WTC11 (cell line): Measurements from ENCODE around the gene TAF5.

Experiments used
- ATF2 ChIP-seq: sonication (generic); formaldehyde crosslinking; IDR thresholded peaks from 2 replicates; pipeline ENCODE4 v1.8.1; 2022; ENCODE audit warnings: low read depth, missing genetic modification reagents, borderline replicate concordance
- ATF6 ChIP-seq: sonication (generic); formaldehyde crosslinking; IDR thresholded peaks from 2 replicates; pipeline ENCODE4 v1.8.1; 2023; ENCODE audit warnings: mild to moderate bottlenecking, missing genetic modification reagents
- CTCF ChIP-seq: fragments of 200-600 bp; IDR thresholded peaks from 2 replicates; pipeline ENCODE4 v1.8.0; 2022; ENCODE audit warnings: antibody characterized with exemption
- ELF4 ChIP-seq: sonication (generic); formaldehyde crosslinking; IDR thresholded peaks from 2 replicates; pipeline ENCODE4 v1.8.1; 2022; ENCODE audit warnings: low read depth, mild to moderate bottlenecking, moderate library complexity, missing genetic modification reagents
- HMGXB4 ChIP-seq: sonication (generic); formaldehyde crosslinking; IDR thresholded peaks from 2 replicates; pipeline ENCODE4 v1.8.1; 2023; ENCODE audit warnings: mild to moderate bottlenecking, moderate library complexity, missing genetic modification reagents
- NR1H2 ChIP-seq: sonication (generic); formaldehyde crosslinking; IDR thresholded peaks from 2 replicates; pipeline ENCODE4 v1.9.0; 2021; ENCODE audit warnings: mild to moderate bottlenecking, moderate library complexity, missing genetic modification reagents
- OVOL2 ChIP-seq: fragments of 250-450 bp; sonication (Bioruptor Pico); IDR thresholded peaks from 2 replicates; pipeline ENCODE4 v1.9.0; 2021; ENCODE audit warnings: mild to moderate bottlenecking, borderline replicate concordance
- RELA ChIP-seq: sonication (generic); formaldehyde crosslinking; IDR thresholded peaks from 2 replicates; pipeline ENCODE4 v1.8.1; 2022; ENCODE audit warnings: missing genetic modification reagents, mild to moderate bottlenecking, borderline replicate concordance
- USF1 ChIP-seq: sonication (generic); formaldehyde crosslinking; IDR thresholded peaks from 2 replicates; pipeline ENCODE4 v1.8.0; 2022; ENCODE audit warnings: mild to moderate bottlenecking, missing genetic modification reagents
- TF ChIP-seq, protein P1 (sequence below): fragments of 250-450 bp; sonication (Bioruptor Pico); IDR thresholded peaks from 2 replicates; pipeline ENCODE4 v1.9.0; 2021; ENCODE audit warnings: mild to moderate bottlenecking, borderline replicate concordance
- TF ChIP-seq, protein P2 (sequence below): sonication (generic); formaldehyde crosslinking; IDR thresholded peaks from 2 replicates; pipeline ENCODE4 v1.8.0; 2023; ENCODE audit warnings: missing genetic modification reagents

DNA sequence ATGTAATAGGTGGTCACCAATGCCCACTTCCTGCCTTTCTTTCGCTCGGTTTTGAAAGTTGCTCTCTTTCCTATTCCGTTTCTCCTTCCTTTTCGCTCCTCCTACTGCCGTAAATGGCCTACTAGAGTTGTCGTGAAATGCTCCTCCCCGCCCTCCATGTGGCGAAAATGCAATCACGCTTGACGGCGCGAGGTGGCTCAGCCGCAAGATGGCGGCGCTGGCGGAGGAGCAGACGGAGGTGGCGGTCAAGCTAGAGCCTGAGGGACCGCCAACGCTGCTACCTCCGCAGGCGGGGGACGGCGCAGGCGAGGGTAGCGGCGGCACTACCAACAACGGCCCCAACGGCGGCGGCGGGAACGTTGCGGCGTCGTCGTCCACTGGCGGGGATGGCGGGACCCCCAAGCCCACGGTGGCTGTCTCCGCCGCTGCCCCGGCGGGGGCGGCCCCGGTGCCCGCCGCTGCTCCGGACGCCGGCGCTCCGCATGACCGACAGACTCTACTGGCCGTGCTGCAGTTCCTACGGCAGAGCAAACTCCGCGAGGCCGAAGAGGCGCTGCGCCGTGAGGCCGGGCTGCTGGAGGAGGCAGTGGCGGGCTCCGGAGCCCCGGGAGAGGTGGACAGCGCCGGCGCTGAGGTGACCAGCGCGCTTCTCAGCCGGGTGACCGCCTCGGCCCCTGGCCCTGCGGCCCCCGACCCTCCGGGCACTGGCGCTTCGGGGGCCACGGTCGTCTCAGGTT, at the start of gene TAF5:
- TF ChIP-seq CTCF (no peak), USF1 (peak; percentile 68), ELF4 (0 out of 2 replicates have a peak, but pooled peaks have one; percentile 27), HMGXB4 (peak; percentile 87; the same call in 1 of the 2 replicates), RELA (CRISPR knock-in tag) (no peak), ATF6 (no peak), OVOL2 (CRISPR knock-in tag) (no peak), NR1H2 (CRISPR knock-in tag) (no peak), ATF2 (CRISPR knock-in tag) (no peak)
- TF ChIP-seq, protein P1, sequence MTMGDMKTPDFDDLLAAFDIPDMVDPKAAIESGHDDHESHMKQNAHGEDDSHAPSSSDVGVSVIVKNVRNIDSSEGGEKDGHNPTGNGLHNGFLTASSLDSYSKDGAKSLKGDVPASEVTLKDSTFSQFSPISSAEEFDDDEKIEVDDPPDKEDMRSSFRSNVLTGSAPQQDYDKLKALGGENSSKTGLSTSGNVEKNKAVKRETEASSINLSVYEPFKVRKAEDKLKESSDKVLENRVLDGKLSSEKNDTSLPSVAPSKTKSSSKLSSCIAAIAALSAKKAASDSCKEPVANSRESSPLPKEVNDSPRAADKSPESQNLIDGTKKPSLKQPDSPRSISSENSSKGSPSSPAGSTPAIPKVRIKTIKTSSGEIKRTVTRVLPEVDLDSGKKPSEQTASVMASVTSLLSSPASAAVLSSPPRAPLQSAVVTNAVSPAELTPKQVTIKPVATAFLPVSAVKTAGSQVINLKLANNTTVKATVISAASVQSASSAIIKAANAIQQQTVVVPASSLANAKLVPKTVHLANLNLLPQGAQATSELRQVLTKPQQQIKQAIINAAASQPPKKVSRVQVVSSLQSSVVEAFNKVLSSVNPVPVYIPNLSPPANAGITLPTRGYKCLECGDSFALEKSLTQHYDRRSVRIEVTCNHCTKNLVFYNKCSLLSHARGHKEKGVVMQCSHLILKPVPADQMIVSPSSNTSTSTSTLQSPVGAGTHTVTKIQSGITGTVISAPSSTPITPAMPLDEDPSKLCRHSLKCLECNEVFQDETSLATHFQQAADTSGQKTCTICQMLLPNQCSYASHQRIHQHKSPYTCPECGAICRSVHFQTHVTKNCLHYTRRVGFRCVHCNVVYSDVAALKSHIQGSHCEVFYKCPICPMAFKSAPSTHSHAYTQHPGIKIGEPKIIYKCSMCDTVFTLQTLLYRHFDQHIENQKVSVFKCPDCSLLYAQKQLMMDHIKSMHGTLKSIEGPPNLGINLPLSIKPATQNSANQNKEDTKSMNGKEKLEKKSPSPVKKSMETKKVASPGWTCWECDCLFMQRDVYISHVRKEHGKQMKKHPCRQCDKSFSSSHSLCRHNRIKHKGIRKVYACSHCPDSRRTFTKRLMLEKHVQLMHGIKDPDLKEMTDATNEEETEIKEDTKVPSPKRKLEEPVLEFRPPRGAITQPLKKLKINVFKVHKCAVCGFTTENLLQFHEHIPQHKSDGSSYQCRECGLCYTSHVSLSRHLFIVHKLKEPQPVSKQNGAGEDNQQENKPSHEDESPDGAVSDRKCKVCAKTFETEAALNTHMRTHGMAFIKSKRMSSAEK (CRISPR knock-in tag), result no peak
- TF ChIP-seq, protein P2, sequence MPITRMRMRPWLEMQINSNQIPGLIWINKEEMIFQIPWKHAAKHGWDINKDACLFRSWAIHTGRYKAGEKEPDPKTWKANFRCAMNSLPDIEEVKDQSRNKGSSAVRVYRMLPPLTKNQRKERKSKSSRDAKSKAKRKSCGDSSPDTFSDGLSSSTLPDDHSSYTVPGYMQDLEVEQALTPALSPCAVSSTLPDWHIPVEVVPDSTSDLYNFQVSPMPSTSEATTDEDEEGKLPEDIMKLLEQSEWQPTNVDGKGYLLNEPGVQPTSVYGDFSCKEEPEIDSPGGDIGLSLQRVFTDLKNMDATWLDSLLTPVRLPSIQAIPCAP, result peak; percentile 83
